ENCODE results near the gene KIRREL3. TPM values are rescaled to one million over a fixed set of nuclear protein-coding genes. Genes with fewer than 3 reads are reported as not detected.

Gene KIRREL3
- total and polyA plus RNA-seq, 2 of the 8 experiments (the other 6 are each of a cell fraction or from before 2014, with no cell fraction given): 0.29 to 0.32 TPM

GRCh38 chr11:126834573-126834972, 166.0 kb downstream of the KIRREL3 start:
- no peak overlapping the region for H3K27ac ChIP-seq (ENCODE audit: low read depth, low read length)
- CTCF ChIA-PET (ENCODE audit: partially characterized antibody): interaction anchor here (1.5 kb wide), 1 partner anchor 119 kb away, joined by 5 read pairs; no protein-coding TSS in a partner anchor
- no peak overlapping the region for H3K18ac ChIP-seq (ENCODE audit: extremely low read depth, low read length)
- no peaks in the 10 kb centered on the region; a peak in 1 of 7 replicates for H3K27me3 ChIP-seq (replicated peaks in 1 of 4; ENCODE audit: control insufficient read depth in 3 of 4, extremely low read depth in 1 of 4, insufficient read depth in 3 of 4, low read length in 3 of 4)
- 88% methylated on average over 8 of the region's 8 CpGs; no CpG with 5 or more reads in 1 of the 2 experiments for WGBS, 2 experiments (ENCODE audit: extremely low coverage in 1 of 2, insufficient coverage in 1 of 2, insufficient read length in 1 of 2, insufficient replicate concordance in 2 of 2, low coverage in 1 of 2, low lambda C conversion rate in 2 of 2, missing lambda C conversion rate in 1 of 2)
- H2BK120ac ChIP-seq (replicated peaks; ENCODE audit: low read depth, low read length): no peak overlapping the region
- H3K9ac ChIP-seq (replicated peaks in 1 of 4; ENCODE audit: extremely low read depth in 1 of 4, low read depth in 3 of 4, low read length in 3 of 4): no peak overlapping the region
- no peak overlapping the region for H2BK20ac ChIP-seq (ENCODE audit: low read length)
- H2BK12ac ChIP-seq (ENCODE audit: low read depth, low read length): no peak overlapping the region
- H3K56ac ChIP-seq (replicated peaks; ENCODE audit: insufficient read length, low read depth, low read length): no peak overlapping the region
- H3K9me3 ChIP-seq (ENCODE audit: insufficient read depth in 2 of 2, low read depth in 1 of 2, low read length in 1 of 2): peaks cover 8% of the 10 kb centered on the region in 2 experiments; a peak in 3 of 4 replicates
- no peak overlapping the region for H3K14ac ChIP-seq (ENCODE audit: insufficient read length)
- H3K23ac ChIP-seq (ENCODE audit: insufficient read length): no peak overlapping the region
- no peak overlapping the region for H4K8ac ChIP-seq (ENCODE audit: extremely low read depth, insufficient read depth, low read length)
- DNase-seq (ENCODE audit: low read depth in 1 of 2, low spot score in 2 of 2) (no peak), FAIRE-seq (no peak)
- no peak overlapping the region for H2AFZ ChIP-seq (ENCODE audit: low read length)
- no peaks in the 10 kb centered on the region for H3K79me1 ChIP-seq (ENCODE audit: low read depth, low read length)
- no peaks in the 10 kb centered on the region for H4K20me1 ChIP-seq (replicated peaks in 1 of 2; ENCODE audit: control insufficient read depth in 1 of 2, insufficient read depth in 2 of 2, low read length in 2 of 2)
- no peak overlapping the region for H3K4me3 ChIP-seq (ENCODE audit: extremely low read depth in 1 of 4, insufficient read depth in 2 of 4, low read depth in 3 of 4, low read length in 4 of 4)
- TF ChIP-seq MAX (IDR thresholded peaks at IDR 0.05) (no peak), GTF2F1 (IDR thresholded peaks at IDR 0.05; ENCODE audit: borderline replicate concordance, low read depth, low read length) (no peak), SIRT6 (IDR thresholded peaks at IDR 0.05; ENCODE audit: low read length) (no peak), YY1 (IDR thresholded peaks at IDR 0.05; ENCODE audit: low read depth, low read length) (no peak), BCL11A (IDR thresholded peaks at IDR 0.05; ENCODE audit: low read depth in 2 of 2, low read length in 2 of 2) (no peak), NRF1 (IDR thresholded peaks at IDR 0.05; ENCODE audit: low read depth, low read length) (no peak), HDAC6 (IDR thresholded peaks at IDR 0.05; ENCODE audit: low read depth, low read length) (no peak), CEBPB (IDR thresholded peaks at IDR 0.05; ENCODE audit: low read depth, low read length) (no peak), GABPA (IDR thresholded peaks at IDR 0.05; ENCODE audit: borderline replicate concordance, insufficient read depth, low read length) (no peak), PHF8 (conservative IDR thresholded peaks at IDR 0.05; ENCODE audit: low read depth, low read length) (no peak), TEAD4 (IDR thresholded peaks at IDR 0.05; ENCODE audit: low read depth, low read length) (no peak), SP1 (IDR thresholded peaks at IDR 0.05; ENCODE audit: low read depth, low read length) (no peak), SIX5 (IDR thresholded peaks at IDR 0.05; ENCODE audit: low read depth, low read length) (no peak), ATF2 (IDR thresholded peaks at IDR 0.05; ENCODE audit: low read length) (no peak)
- no peaks in the 10 kb centered on the region for H3K79me2 ChIP-seq (ENCODE audit: control insufficient read depth in 1 of 2, insufficient read depth in 2 of 2, low read length in 2 of 2)
- no peak overlapping the region for H2AK5ac ChIP-seq (ENCODE audit: low read depth, low read length)
- no peak overlapping the region for H4K5ac ChIP-seq (ENCODE audit: insufficient read length, low read depth, low read length)
- POLR2A ChIA-PET (ENCODE audit: partially characterized antibody): no interaction called here
- no peak overlapping the region for H2BK5ac ChIP-seq (ENCODE audit: low read depth, low read length)
- no peaks in the 10 kb centered on the region for H3K4me1 ChIP-seq (replicated peaks in 1 of 4; ENCODE audit: control insufficient read depth in 3 of 4, insufficient read depth in 4 of 4, low read length in 3 of 4)
- no peaks in the 10 kb centered on the region for H3K36me3 ChIP-seq (ENCODE audit: control insufficient read depth in 2 of 4, insufficient read depth in 4 of 4, low read length in 3 of 4)
- no peak overlapping the region for H2BK15ac ChIP-seq (ENCODE audit: low read length)
- no peak overlapping the region for H4K91ac ChIP-seq (replicated peaks; ENCODE audit: insufficient read length, low read length)
- H3K4me2 ChIP-seq (ENCODE audit: insufficient read depth in 1 of 2, low read depth in 2 of 2, low read length in 2 of 2): no peak overlapping the region
- H3K23me2 ChIP-seq (ENCODE audit: low read depth, low read length): no peaks in the 10 kb centered on the region
- no peak overlapping the region for H3K4ac ChIP-seq (replicated peaks; ENCODE audit: insufficient read length, low read depth, low read length)

All from H1 (cell line).